Panc1 (cell line): ENCODE results near the gene NUPR1. TPM values are rescaled to one million over a fixed set of nuclear protein-coding genes. Genes with fewer than 3 reads are reported as not detected.
"Not testable (repeated sequence)": the region's sequence is repeated elsewhere in the genome, so short reads cannot be mapped to it uniquely, and the experiment has no call there.

Source experiments
- ATAC-seq: fragments of 200-7000 bp; cut with Tn5 transposase; 2 replicates; pipeline ENCODE4 v1.9.1; 2020; ENCODE audit warnings: mild to moderate bottlenecking, moderate library complexity
- BruUV-seq: library from RNA; stranded (reverse); fragments of 400-500 nt; replicated peaks from 2 replicates; lab custom pipeline; 2021; lab: Mats Ljungman, UMichigan
- CTCF ChIA-PET: fragments of 300-600 bp; sonication (Branson Sonifier 250); formaldehyde crosslinking; loops from one replicate; lab custom pipeline; 2022; ENCODE audit warnings: antibody characterized with exemption; lab: Charles Lee
- POLR2A ChIA-PET: fragments of 300-600 bp; sonication (Branson Sonifier 250); formaldehyde crosslinking; loops from one replicate; lab custom pipeline; 2022; ENCODE audit warnings: antibody characterized with exemption; lab: Charles Lee
- DNase-seq: peaks from one replicate; pipeline ENCODE4 v3.0.0-alpha.2; 2010; ENCODE audit warnings: low read depth, low spot score
- H3K27ac ChIP-seq: 2 replicates; pipeline ENCODE4 v1.5.1; 2011; ENCODE audit warnings: mild to moderate bottlenecking, low read length, inconsistent platforms
- H3K27me3 ChIP-seq: fragments of 200-500 bp; sonication (Bioruptor generic); 2 replicates; pipeline ENCODE4 v1.6.0; 2014; ENCODE audit warnings: low read length, inconsistent platforms; ENCODE audit not compliant: control insufficient read depth, insufficient read depth
- H3K36me3 ChIP-seq: fragments of 200-500 bp; sonication (Bioruptor generic); 2 replicates; pipeline ENCODE4 v1.5.1; 2014; ENCODE audit warnings: inconsistent platforms, mild to moderate bottlenecking, low read length, moderate library complexity; ENCODE audit not compliant: control insufficient read depth, insufficient read depth
- H3K4me1 ChIP-seq: 2 replicates; pipeline ENCODE4 v1.5.1; 2011; ENCODE audit warnings: inconsistent platforms, mild to moderate bottlenecking, low read length, moderate library complexity; ENCODE audit not compliant: control insufficient read depth, insufficient read depth
- H3K4me3 ChIP-seq, 2 experiments: 2 replicates each; pipeline ENCODE4 v1.5.1; 2011 to 2012; ENCODE audit warnings: low read depth in 2 of 2, low read length in 2 of 2, mild to moderate bottlenecking in 2 of 2, inconsistent platforms in 1 of 2, moderate library complexity in 1 of 2
- H3K9me3 ChIP-seq: fragments of 200-500 bp; sonication (Bioruptor generic); 2 replicates; pipeline ENCODE4 v1.5.1; 2014; ENCODE audit warnings: low read depth, mild to moderate bottlenecking, inconsistent platforms, low read length, moderate library complexity; ENCODE audit not compliant: control insufficient read depth, insufficient read depth
- POLR2AphosphoS5 ChIP-seq: IDR thresholded peaks from 2 replicates; pipeline ENCODE4 v1.6.1; 2012; ENCODE audit warnings: mild to moderate bottlenecking, low read depth, low read length, moderate library complexity
- REST ChIP-seq, 2 experiments: IDR thresholded peaks; 2 replicates each; pipeline ENCODE4 v1.6.1; 2011 to 2012; ENCODE audit warnings: low read depth in 2 of 2, control low read depth in 1 of 2, low read length in 1 of 2, mild to moderate bottlenecking in 1 of 2, moderate library complexity in 1 of 2; ENCODE audit not compliant: insufficient read depth in 1 of 2
- SIN3A ChIP-seq: IDR thresholded peaks from 2 replicates; pipeline ENCODE4 v1.6.1; 2012; ENCODE audit warnings: low read depth, mild to moderate bottlenecking, low read length, moderate library complexity, borderline replicate concordance; ENCODE audit not compliant: insufficient read depth
- TCF7L2 ChIP-seq: IDR thresholded peaks from 2 replicates; pipeline ENCODE4 v1.6.1; 2011; ENCODE audit warnings: mild to moderate bottlenecking, low read depth, low read length, inconsistent platforms
- in situ Hi-C: cut with HindIII; loops from 2 replicates; pipeline ENCODE4 v1.10.0; 2016; ENCODE audit warnings: low sequenced_read_pairs, low pct_unique_long_range_greater_than_20kb
- intact Hi-C: fragments of 100-400 bp; cut with micrococcal nuclease; formaldehyde crosslinking; loops from one replicate; pipeline ENCODE4 v1.10.0; 2022; ENCODE audit not compliant: unreplicated experiment
- total RNA-seq: library from RNA; stranded (reverse); gene quantifications from one replicate; pipeline ENCODE4 v1.2.1, GENCODE V29; 2021; ENCODE audit not compliant: unreplicated experiment
- TF ChIP-seq, protein P1 (sequence below): fragments of 450-650 bp; IDR thresholded peaks from 2 replicates; pipeline ENCODE4 v1.5.1; 2017; ENCODE audit warnings: mild to moderate bottlenecking

Gene NUPR1
- total RNA-seq, 1 experiment from 2014 or later = 79.7 TPM

DNA sequence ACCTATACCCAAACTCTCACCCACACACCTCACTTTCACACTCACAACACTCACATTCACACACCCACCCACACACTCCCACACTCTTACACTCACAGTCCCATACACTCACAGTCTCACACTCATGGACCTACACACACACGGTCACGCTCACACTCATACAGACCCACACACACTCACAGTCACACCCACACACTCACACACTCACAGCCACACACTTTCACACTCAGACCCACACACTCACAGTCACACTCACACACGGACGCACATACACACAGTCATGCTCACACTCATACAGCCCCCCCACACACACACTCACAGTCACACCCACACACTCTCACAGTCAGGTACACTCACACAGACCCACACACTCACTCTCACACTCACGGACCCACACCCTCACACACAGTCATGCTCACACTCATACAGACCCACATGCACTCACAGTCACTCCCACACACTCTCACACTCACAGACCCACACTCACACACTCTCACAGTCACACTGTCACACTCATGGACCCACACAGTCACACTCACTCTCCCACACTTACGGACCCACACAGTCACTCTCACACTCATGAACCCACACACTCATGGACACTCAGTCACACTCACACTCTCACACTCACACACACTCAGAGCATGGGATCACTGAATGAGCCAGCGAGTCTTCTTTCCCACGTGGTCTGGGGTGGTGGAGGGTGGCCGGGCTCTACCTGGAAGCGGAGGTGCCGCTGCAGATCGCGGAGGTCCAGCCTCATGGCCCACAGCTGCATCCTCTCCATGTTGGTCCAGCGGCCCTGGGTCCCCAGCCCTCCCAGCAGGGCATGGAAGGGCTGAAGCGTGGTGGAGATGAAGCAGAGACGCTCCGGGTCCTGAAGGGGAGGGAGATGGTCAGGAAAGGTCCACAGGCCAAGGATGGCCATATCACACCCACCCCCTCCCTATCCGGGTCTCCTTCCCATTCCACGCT lies 37.2 kb downstream of the NUPR1 start:
- H3K36me3 ChIP-seq = no peaks in the 10 kb centered on the region
- no peak for TF ChIP-seq SIN3A
- no peak for TF ChIP-seq TCF7L2
- TF ChIP-seq REST (IDR thresholded peaks at IDR 0.05; ENCODE audit: insufficient read depth in 1 of 2, low read depth in 2 of 2, low read length in 1 of 2) = no peak
- TF ChIP-seq, protein P1, sequence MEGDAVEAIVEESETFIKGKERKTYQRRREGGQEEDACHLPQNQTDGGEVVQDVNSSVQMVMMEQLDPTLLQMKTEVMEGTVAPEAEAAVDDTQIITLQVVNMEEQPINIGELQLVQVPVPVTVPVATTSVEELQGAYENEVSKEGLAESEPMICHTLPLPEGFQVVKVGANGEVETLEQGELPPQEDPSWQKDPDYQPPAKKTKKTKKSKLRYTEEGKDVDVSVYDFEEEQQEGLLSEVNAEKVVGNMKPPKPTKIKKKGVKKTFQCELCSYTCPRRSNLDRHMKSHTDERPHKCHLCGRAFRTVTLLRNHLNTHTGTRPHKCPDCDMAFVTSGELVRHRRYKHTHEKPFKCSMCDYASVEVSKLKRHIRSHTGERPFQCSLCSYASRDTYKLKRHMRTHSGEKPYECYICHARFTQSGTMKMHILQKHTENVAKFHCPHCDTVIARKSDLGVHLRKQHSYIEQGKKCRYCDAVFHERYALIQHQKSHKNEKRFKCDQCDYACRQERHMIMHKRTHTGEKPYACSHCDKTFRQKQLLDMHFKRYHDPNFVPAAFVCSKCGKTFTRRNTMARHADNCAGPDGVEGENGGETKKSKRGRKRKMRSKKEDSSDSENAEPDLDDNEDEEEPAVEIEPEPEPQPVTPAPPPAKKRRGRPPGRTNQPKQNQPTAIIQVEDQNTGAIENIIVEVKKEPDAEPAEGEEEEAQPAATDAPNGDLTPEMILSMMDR = no peak
- no peak for TF ChIP-seq POLR2AphosphoS5
- no peaks in the 10 kb centered on the region for H3K9me3 ChIP-seq
- CTCF ChIA-PET = no interaction called here
- DNase-seq = no peak
- no peak overlapping the region for H3K4me3 ChIP-seq
- no peak for ATAC-seq
- no peaks in the 10 kb centered on the region for H3K27me3 ChIP-seq
- in situ Hi-C loops (no loop called here), intact Hi-C loops (no loop called here)
- BruUV-seq = no TSS peak
- POLR2A ChIA-PET = no interaction called here
- no peak overlapping the region for H3K27ac ChIP-seq
- 0 out of 2 replicates have a peak, but pooled peaks cover 3% of the 10 kb centered on the region for H3K4me1 ChIP-seq

DNA sequence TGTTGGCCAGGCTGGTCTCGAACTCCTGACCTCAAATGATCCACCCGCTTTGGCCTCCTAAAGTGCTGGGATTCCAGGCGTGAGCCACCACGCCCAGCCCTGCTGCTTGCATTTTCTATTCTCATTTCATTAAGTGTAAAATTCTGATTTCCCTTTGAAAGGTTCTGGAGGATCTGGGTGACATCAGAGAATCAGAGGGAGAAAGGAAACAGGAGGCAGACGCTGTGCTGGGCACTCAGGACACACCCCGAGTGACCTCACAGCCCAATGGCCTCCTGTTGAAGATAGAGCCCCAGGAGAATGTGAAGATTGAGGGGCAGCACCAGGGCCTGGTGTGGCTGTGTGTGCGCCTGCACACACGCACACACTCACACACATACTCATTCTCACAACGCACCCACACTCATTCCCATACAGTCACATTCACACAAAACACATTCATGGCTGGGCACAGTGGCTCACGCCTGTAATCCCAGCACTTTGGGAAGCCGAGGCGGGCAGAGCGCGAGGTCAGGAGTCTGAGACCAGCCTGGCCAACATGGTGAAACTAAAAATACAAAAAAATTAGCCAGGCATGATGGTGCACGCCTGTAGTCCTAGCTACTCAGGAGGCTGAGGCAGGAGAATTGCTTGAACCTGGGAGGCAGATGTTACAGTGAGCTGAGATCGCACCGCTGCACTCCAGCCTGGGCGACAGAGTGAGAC lies 38.1 kb downstream of the NUPR1 start:
- intact Hi-C loops, H3K36me3 ChIP-seq, ATAC-seq, DNase-seq, H3K27ac ChIP-seq, H3K27me3 ChIP-seq, BruUV-seq, POLR2A ChIA-PET, H3K4me3 ChIP-seq, in situ Hi-C loops, H3K4me1 ChIP-seq, H3K9me3 ChIP-seq, CTCF ChIA-PET: not testable (repeated sequence)
